ENCODE data around the gene SSNA1. TPM values are rescaled to one million over a fixed set of nuclear protein-coding genes. Genes with fewer than 3 reads are reported as not detected.

SSNA1 gene
- polyA plus RNA-seq, 1 donor, result 34.7 TPM

Other genes with a start within 250 kb of the SSNA1 start
- gene FBXW5, start 243.9 kb upstream of the SSNA1 start, polyA plus RNA-seq (ENCODE audit: insufficient read length), result 33.7 TPM
- 0.42 TPM for gene C8G, start 243.4 kb upstream of the SSNA1 start, polyA plus RNA-seq (ENCODE audit: insufficient read length)
- gene LCN12, start 236.4 kb upstream of the SSNA1 start, polyA plus RNA-seq (ENCODE audit: insufficient read length), result 20.2 TPM
- gene PTGDS, start 211.2 kb upstream of the SSNA1 start, polyA plus RNA-seq (ENCODE audit: insufficient read length), result 61.3 TPM
- 0.43 TPM for gene LCNL1, start 205.7 kb upstream of the SSNA1 start, polyA plus RNA-seq (ENCODE audit: insufficient read length)
- 23.3 TPM for gene PAXX, start 196.3 kb upstream of the SSNA1 start, polyA plus RNA-seq (ENCODE audit: insufficient read length)
- not detected for gene CLIC3, start 192.1 kb upstream of the SSNA1 start, polyA plus RNA-seq (ENCODE audit: insufficient read length)
- 46.6 TPM for gene ABCA2, start 160.4 kb upstream of the SSNA1 start, polyA plus RNA-seq (ENCODE audit: insufficient read length)
- not detected for gene FUT7, start 156.6 kb upstream of the SSNA1 start, polyA plus RNA-seq (ENCODE audit: insufficient read length)
- 18.4 TPM for gene NPDC1, start 142.5 kb upstream of the SSNA1 start, polyA plus RNA-seq (ENCODE audit: insufficient read length)
- 4.7 TPM for gene ENTPD2, start 134.6 kb upstream of the SSNA1 start, polyA plus RNA-seq (ENCODE audit: insufficient read length)
- 7.2 TPM for gene SAPCD2, start 118.1 kb upstream of the SSNA1 start, polyA plus RNA-seq (ENCODE audit: insufficient read length)
- 6.9 TPM for gene UAP1L1, start 111.2 kb upstream of the SSNA1 start, polyA plus RNA-seq (ENCODE audit: insufficient read length)
- gene MAN1B1, start 101.7 kb upstream of the SSNA1 start, polyA plus RNA-seq (ENCODE audit: insufficient read length), result 61.4 TPM
- 16.8 TPM for gene DPP7, start 73.9 kb upstream of the SSNA1 start, polyA plus RNA-seq (ENCODE audit: insufficient read length)
- not detected for gene GRIN1, start 49.5 kb upstream of the SSNA1 start, polyA plus RNA-seq (ENCODE audit: insufficient read length)
- not detected for gene LRRC26, start 18.6 kb upstream of the SSNA1 start, polyA plus RNA-seq (ENCODE audit: insufficient read length)
- gene TMEM210, start 16.6 kb upstream of the SSNA1 start, polyA plus RNA-seq (ENCODE audit: insufficient read length), result not detected
- gene ANAPC2, start 116 bp upstream of the SSNA1 start, polyA plus RNA-seq (ENCODE audit: insufficient read length), result 42.9 TPM
- 10.9 TPM for gene TPRN, start 12.1 kb downstream of the SSNA1 start, polyA plus RNA-seq (ENCODE audit: insufficient read length)
- gene TMEM203, start 17.0 kb downstream of the SSNA1 start, polyA plus RNA-seq (ENCODE audit: insufficient read length), result 39.0 TPM
- gene NDOR1, start 17.0 kb downstream of the SSNA1 start, polyA plus RNA-seq (ENCODE audit: insufficient read length), result 12.2 TPM
- 5.8 TPM for gene RNF208, start 33.6 kb downstream of the SSNA1 start, polyA plus RNA-seq (ENCODE audit: insufficient read length)
- gene CYSRT1, start 36.5 kb downstream of the SSNA1 start, polyA plus RNA-seq (ENCODE audit: insufficient read length), result 13.2 TPM
- 13.1 TPM for gene RNF224, start 38.8 kb downstream of the SSNA1 start, polyA plus RNA-seq (ENCODE audit: insufficient read length)
- 7.4 TPM for gene SLC34A3, start 42.2 kb downstream of the SSNA1 start, polyA plus RNA-seq (ENCODE audit: insufficient read length)
- 345 TPM for gene TUBB4B, start 52.6 kb downstream of the SSNA1 start, polyA plus RNA-seq (ENCODE audit: insufficient read length)
- 1.5 TPM for gene STPG3, start 62.6 kb downstream of the SSNA1 start, polyA plus RNA-seq (ENCODE audit: insufficient read length)
- gene NELFB, start 66.7 kb downstream of the SSNA1 start, polyA plus RNA-seq (ENCODE audit: insufficient read length), result 48.0 TPM
- gene TOR4A, start 89.0 kb downstream of the SSNA1 start, polyA plus RNA-seq (ENCODE audit: insufficient read length), result 4.5 TPM
- gene NRARP, start 113.6 kb downstream of the SSNA1 start, polyA plus RNA-seq (ENCODE audit: insufficient read length), result 5.1 TPM
- gene EXD3, start 234.5 kb downstream of the SSNA1 start, polyA plus RNA-seq (ENCODE audit: insufficient read length), result 14.1 TPM
- gene NOXA1, start 234.7 kb downstream of the SSNA1 start, polyA plus RNA-seq (ENCODE audit: insufficient read length), result 6.7 TPM

All from left kidney (tissue), 1 donor.